ENCODE results near the gene COL26A1.

DNA sequence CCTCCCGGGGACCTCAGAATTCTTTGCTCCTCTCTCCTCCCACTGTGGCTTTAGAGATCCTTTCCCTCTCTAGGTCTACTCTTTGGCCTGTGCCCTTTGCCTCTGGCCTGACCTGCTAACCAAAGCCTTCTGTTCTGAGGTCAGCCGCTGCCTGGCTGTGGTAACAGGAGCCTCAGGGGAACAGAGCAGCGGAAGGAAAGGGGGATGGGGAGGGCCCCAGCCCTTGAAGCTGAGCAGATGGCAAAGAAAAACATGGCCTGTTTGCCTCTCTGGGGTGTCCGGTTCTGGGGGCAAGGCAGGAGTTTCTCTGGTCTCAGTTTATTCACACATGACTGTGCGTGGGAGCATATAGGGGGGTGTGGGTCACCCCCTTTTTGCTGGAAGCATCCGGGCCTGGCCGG lies 28.2 kb downstream of the COL26A1 start:
- TF ChIP-seq, protein P1, sequence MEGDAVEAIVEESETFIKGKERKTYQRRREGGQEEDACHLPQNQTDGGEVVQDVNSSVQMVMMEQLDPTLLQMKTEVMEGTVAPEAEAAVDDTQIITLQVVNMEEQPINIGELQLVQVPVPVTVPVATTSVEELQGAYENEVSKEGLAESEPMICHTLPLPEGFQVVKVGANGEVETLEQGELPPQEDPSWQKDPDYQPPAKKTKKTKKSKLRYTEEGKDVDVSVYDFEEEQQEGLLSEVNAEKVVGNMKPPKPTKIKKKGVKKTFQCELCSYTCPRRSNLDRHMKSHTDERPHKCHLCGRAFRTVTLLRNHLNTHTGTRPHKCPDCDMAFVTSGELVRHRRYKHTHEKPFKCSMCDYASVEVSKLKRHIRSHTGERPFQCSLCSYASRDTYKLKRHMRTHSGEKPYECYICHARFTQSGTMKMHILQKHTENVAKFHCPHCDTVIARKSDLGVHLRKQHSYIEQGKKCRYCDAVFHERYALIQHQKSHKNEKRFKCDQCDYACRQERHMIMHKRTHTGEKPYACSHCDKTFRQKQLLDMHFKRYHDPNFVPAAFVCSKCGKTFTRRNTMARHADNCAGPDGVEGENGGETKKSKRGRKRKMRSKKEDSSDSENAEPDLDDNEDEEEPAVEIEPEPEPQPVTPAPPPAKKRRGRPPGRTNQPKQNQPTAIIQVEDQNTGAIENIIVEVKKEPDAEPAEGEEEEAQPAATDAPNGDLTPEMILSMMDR (IDR thresholded peaks at IDR 0.05): no peak
- TF ChIP-seq POLR2A (IDR thresholded peaks at IDR 0.05): no peak
